ENCODE results near the gene IDH3G.
A peak's percentile ranks its signal among the peaks of the same experiment; 100 is the strongest.

The IDH3G gene

DNA sequence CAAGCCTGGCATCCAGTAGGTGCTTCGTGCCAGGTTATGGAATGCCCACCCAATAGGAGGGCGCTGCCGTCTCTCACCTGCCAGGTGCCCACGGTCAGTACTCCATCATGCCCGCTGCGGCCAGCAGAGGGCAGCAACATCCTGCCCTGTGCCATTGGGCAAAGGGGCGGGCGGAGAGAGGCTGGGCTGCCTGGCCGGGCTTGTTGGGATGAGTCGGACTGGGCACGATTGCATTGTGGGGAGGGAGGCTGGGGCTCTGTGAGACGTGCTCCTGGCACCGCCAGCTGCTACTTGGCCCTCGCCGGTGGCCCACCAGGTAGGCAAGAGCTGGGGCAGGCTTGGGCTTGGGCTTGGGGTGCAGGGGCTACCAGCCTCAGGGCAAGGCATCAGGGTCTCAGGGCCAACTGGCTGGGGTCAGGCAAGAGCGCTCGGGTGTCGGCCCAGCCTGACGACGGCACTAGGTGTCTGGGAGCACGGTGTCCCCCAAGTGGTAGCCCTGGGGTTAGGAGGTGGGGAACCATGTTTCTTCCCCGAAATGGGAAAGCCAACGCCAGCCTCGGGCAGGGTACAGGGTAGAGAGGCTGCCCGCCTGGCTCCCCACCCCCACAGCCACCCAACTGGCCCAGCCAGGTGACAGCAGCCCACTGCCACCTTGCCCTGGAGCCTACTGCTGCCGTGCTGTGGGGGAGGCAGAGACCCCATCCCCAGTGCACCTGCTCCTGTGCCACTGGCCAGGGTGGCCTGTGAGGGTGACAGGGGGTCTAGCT is 30.0 kb downstream of the IDH3G start, which contains the start of gene PLXNB3:
PLXNB3 (plus strand) TSS at position 261 of the 767 bp plus-strand sequence. CDS start 1,287 bp downstream, outside the sequence.
- Histone ChIP-seq H2AFZ (ENCODE audit: low read length) (no peak within 1 kb of the TSS), H3K79me2 (ENCODE audit: insufficient read depth, low read length) (no peaks in the 10 kb centered on the region)

DNA sequence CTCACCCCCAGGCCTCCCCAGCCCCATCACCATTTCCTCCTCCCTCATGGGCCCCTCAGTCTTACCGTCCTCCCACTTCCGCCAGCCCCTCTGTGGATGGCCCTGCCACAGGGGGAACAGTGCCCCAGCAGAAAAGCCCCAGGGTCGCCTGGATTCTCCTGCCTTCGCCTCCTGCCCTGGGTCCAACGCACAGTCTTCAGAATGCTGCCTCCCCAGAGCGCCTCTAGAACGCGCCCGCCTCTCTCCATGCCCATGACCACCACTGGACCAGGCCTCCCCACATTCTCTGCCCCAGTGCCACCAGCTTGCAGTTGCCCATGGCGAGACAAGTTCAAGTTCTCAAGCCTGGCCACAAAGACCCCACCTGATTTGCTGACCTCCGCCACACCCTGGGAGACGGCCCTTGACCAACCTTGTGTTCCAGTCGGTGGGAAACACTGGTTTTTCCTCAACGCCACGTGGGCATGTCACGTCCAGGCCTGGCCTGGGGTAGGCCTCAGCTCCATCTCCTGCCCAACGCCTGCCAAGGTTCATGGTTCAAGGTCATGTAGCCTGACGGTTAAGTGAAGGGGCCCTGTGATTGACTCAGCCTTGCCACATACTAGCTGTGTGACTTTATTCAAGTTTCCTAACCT is 30.8 kb downstream of the IDH3G start:
- no peaks in the 10 kb centered on the region for H3K36me3 ChIP-seq (ENCODE audit: insufficient read depth, low read length)
- H3K79me2 ChIP-seq (ENCODE audit: insufficient read depth, low read length) = no peaks in the 10 kb centered on the region
- no peaks in the 10 kb centered on the region for H3K27me3 ChIP-seq (ENCODE audit: insufficient read depth, low read length)
- no peaks in the 10 kb centered on the region for H3F3A ChIP-seq (ENCODE audit: insufficient read depth, low read length)
- no peaks in the 10 kb centered on the region for H3K4me1 ChIP-seq (ENCODE audit: insufficient read depth, low read length, severe bottlenecking)
- no peak overlapping the region for H2AFZ ChIP-seq (ENCODE audit: low read length)
- TF ChIP-seq, protein P1, sequence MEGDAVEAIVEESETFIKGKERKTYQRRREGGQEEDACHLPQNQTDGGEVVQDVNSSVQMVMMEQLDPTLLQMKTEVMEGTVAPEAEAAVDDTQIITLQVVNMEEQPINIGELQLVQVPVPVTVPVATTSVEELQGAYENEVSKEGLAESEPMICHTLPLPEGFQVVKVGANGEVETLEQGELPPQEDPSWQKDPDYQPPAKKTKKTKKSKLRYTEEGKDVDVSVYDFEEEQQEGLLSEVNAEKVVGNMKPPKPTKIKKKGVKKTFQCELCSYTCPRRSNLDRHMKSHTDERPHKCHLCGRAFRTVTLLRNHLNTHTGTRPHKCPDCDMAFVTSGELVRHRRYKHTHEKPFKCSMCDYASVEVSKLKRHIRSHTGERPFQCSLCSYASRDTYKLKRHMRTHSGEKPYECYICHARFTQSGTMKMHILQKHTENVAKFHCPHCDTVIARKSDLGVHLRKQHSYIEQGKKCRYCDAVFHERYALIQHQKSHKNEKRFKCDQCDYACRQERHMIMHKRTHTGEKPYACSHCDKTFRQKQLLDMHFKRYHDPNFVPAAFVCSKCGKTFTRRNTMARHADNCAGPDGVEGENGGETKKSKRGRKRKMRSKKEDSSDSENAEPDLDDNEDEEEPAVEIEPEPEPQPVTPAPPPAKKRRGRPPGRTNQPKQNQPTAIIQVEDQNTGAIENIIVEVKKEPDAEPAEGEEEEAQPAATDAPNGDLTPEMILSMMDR (IDR thresholded peaks at IDR 0.05; ENCODE audit: low read length) = no peak
- no peak for TF ChIP-seq EZH2 (IDR thresholded peaks at IDR 0.05; ENCODE audit: borderline replicate concordance, low read length)
- no peak overlapping the region for H3K4me3 ChIP-seq (ENCODE audit: low read depth, low read length, poor library complexity, severe bottlenecking)
- no peak overlapping the region for H3K4me2 ChIP-seq (ENCODE audit: low read length)
- no peaks in the 10 kb centered on the region for H3K9me2 ChIP-seq (ENCODE audit: low read depth, low read length)
- no peaks in the 10 kb centered on the region for H3K9me3 ChIP-seq (ENCODE audit: low read length)
- H3K27ac ChIP-seq (ENCODE audit: low read depth, low read length, poor library complexity, severe bottlenecking) = no peak overlapping the region
- H3K9ac ChIP-seq (ENCODE audit: low read length) = no peak overlapping the region
- no peaks in the 10 kb centered on the region for H4K20me1 ChIP-seq (ENCODE audit: insufficient read depth, low read length)

More for the DNA sequence above, 30.0 kb downstream of the IDH3G start, which contains the start of gene PLXNB3:
- H3K4me2 ChIP-seq (ENCODE audit: low read length) = no peak within 1 kb of the TSS
- H3K4me3 ChIP-seq (ENCODE audit: low read depth, low read length, poor library complexity, severe bottlenecking) = no peak within 1 kb of the TSS
- H4K20me1 ChIP-seq (ENCODE audit: insufficient read depth, low read length) = no peaks in the 10 kb centered on the region
- no peak within 1 kb of the TSS for H3K27ac ChIP-seq (ENCODE audit: low read depth, low read length, poor library complexity, severe bottlenecking)
- H3K9ac ChIP-seq (ENCODE audit: low read length) = no peak within 1 kb of the TSS
- H3F3A ChIP-seq (ENCODE audit: insufficient read depth, low read length) = no peaks in the 10 kb centered on the region
- no peaks in the 10 kb centered on the region for H3K36me3 ChIP-seq (ENCODE audit: insufficient read depth, low read length)
- no peaks in the 10 kb centered on the region for H3K27me3 ChIP-seq (ENCODE audit: insufficient read depth, low read length)
- no peaks in the 10 kb centered on the region for H3K9me3 ChIP-seq (ENCODE audit: low read length)
- no peaks in the 10 kb centered on the region for H3K4me1 ChIP-seq (ENCODE audit: insufficient read depth, low read length, severe bottlenecking)
- no peaks in the 10 kb centered on the region for H3K9me2 ChIP-seq (ENCODE audit: low read depth, low read length)
- TF ChIP-seq, protein P1 (IDR thresholded peaks at IDR 0.05; ENCODE audit: low read length) = peak; percentile 71
- TF ChIP-seq EZH2 (IDR thresholded peaks at IDR 0.05; ENCODE audit: borderline replicate concordance, low read length) = no peak

DNA sequence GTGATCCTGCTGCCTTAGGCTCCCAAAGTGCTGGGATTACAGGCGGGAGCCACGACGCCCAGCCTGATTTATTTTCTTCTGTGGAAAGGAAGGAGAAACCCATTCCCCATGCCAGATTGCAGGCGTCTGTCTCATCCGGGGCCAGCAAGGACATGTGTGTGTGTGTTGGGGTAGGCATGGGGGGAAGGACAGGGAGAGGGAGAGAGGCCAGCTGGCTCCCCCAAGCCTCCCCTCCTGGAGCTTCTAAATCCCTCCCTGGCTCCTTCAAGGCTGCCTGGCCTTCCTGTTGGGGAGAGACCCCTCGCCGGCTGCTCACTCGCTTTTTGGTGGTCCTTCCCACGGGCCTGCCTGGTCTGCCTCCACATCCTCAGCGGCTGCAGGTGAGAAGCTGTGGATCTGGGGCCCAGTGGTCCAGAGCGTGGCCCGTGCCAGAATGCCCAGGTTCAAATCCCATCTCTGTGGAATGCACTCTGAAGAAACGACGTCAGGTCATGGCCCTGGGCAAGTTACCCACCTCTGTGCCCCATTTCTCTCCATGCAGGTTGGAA is 31.5 kb downstream of the IDH3G start:
- Histone ChIP-seq H3K79me2 (ENCODE audit: insufficient read depth, low read length) (no peaks in the 10 kb centered on the region), H3K4me1 (ENCODE audit: insufficient read depth, low read length, severe bottlenecking) (no peaks in the 10 kb centered on the region), H3K4me2 (ENCODE audit: low read length) (no peak overlapping the region), H3F3A (ENCODE audit: insufficient read depth, low read length) (no peaks in the 10 kb centered on the region), H3K9me3 (ENCODE audit: low read length) (no peaks in the 10 kb centered on the region), H2AFZ (ENCODE audit: low read length) (no peak overlapping the region), H3K27ac (ENCODE audit: low read depth, low read length, poor library complexity, severe bottlenecking) (no peak overlapping the region), H3K4me3 (ENCODE audit: low read depth, low read length, poor library complexity, severe bottlenecking) (no peak overlapping the region), H4K20me1 (ENCODE audit: insufficient read depth, low read length) (no peaks in the 10 kb centered on the region), H3K9me2 (ENCODE audit: low read depth, low read length) (no peaks in the 10 kb centered on the region), H3K9ac (ENCODE audit: low read length) (no peak overlapping the region), H3K36me3 (ENCODE audit: insufficient read depth, low read length) (no peaks in the 10 kb centered on the region), H3K27me3 (ENCODE audit: insufficient read depth, low read length) (no peaks in the 10 kb centered on the region)
- TF ChIP-seq, protein P1 (IDR thresholded peaks at IDR 0.05; ENCODE audit: low read length) = no peak
- no peak for TF ChIP-seq EZH2 (IDR thresholded peaks at IDR 0.05; ENCODE audit: borderline replicate concordance, low read length)

Data from OCI-LY1 (cell line).